ENCODE measurements around the gene GPR39. TPM values are rescaled to one million over a fixed set of nuclear protein-coding genes. Genes with fewer than 3 reads are reported as not detected.
A peak's percentile ranks its signal among the peaks of the same experiment; 100 is the strongest.

The GPR39 gene
- total and polyA plus RNA-seq, 2 donors (not counting 1 experiment from before 2014, with no cell fraction given) = 1.00 to 1.3 TPM

DNA sequence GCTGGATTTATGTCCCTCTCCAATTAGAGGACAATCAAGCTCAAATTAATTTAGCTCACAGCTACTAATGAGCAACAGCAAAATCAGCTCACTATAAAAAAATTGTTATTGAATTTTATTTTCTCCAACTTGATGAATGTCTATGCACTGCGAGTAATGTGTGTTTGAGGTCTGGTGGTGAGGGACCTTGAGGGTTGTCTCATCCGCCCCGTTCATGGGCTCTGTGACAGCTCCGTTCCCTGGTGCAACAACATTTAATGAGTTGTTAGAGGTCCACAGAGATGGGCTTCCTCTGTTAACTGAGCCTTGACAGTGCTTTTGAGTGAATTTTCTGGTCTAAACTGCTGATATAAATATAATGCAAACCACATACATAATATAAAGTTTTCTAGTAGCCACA lies 101.7 kb downstream of the GPR39 start:
- H3K9me3 ChIP-seq (ENCODE audit: control insufficient read depth, insufficient read depth, low read depth, low read length) = no peaks in the 10 kb centered on the region
- H4K20me1 ChIP-seq (ENCODE audit: control insufficient read depth, extremely low read depth, insufficient read depth, low read length) = no peaks in the 10 kb centered on the region
- DNase-seq (ENCODE audit: low read depth in 2 of 2) = no peak
- no peaks in the 10 kb centered on the region for H3K36me3 ChIP-seq (ENCODE audit: control insufficient read depth, insufficient read depth, low read length)
- H3K4me1 ChIP-seq (ENCODE audit: control insufficient read depth, extremely low read depth, insufficient read depth, low read length) = no peaks in the 10 kb centered on the region
- H3K9ac ChIP-seq (ENCODE audit: insufficient read depth, low read length) = no peak overlapping the region
- no peak overlapping the region for H3K4me2 ChIP-seq (ENCODE audit: extremely low read depth, insufficient read depth, low read length)
- no peaks in the 10 kb centered on the region for H3K79me2 ChIP-seq (ENCODE audit: control insufficient read depth, insufficient read depth, low read length)
- H3K27me3 ChIP-seq (ENCODE audit: control insufficient read depth, insufficient read depth, low read length) = no peaks in the 10 kb centered on the region
- H3K27ac ChIP-seq (ENCODE audit: insufficient read depth, low read length) = no peak overlapping the region
- H2AFZ ChIP-seq (ENCODE audit: low read length) = no peak overlapping the region
- no peak overlapping the region for H3K4me3 ChIP-seq (replicated peaks in 1 of 4; ENCODE audit: control extremely low read depth in 1 of 4, insufficient read depth in 1 of 4, low read depth in 3 of 4, low read length in 4 of 4)
- TF ChIP-seq EZH2 (IDR thresholded peaks at IDR 0.05; ENCODE audit: low read length, missing control alignments) (no peak), CTCF (conservative IDR thresholded peaks at IDR 0.05 in 1 of 2, IDR thresholded peaks at IDR 0.05 in 1 of 2; ENCODE audit: low read depth in 1 of 2, low read length in 2 of 2) (no peak)

DNA sequence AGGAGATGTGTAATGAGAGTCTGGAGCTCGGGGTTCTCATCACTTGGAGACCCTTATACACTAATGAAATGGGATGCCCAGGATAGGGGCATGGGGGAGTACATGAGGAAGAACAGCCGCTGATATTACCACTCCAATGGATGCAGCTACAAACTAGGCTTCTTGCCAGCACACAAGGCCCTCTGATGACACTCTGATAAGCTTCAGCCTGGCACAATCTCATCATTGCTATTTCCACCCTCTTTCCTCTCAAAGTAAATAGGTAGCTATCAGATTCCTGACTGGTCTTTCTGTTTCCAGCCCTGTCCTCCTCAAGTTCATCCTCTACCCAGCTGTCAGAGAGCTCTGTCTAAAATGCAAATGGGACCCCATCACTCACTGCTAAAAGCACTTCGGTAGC lies 103.0 kb downstream of the GPR39 start:
- Histone ChIP-seq H3K27me3 (ENCODE audit: control insufficient read depth, insufficient read depth, low read length) (no peaks in the 10 kb centered on the region), H2AFZ (ENCODE audit: low read length) (no peak overlapping the region), H3K36me3 (ENCODE audit: control insufficient read depth, insufficient read depth, low read length) (no peaks in the 10 kb centered on the region), H3K9ac (ENCODE audit: insufficient read depth, low read length) (no peak overlapping the region), H3K4me2 (ENCODE audit: extremely low read depth, insufficient read depth, low read length) (no peak overlapping the region), H3K79me2 (ENCODE audit: control insufficient read depth, insufficient read depth, low read length) (no peaks in the 10 kb centered on the region), H3K4me3 (replicated peaks in 1 of 4; ENCODE audit: control extremely low read depth in 1 of 4, insufficient read depth in 1 of 4, low read depth in 3 of 4, low read length in 4 of 4) (no peak overlapping the region), H4K20me1 (ENCODE audit: control insufficient read depth, extremely low read depth, insufficient read depth, low read length) (no peaks in the 10 kb centered on the region), H3K9me3 (ENCODE audit: control insufficient read depth, insufficient read depth, low read depth, low read length) (no peaks in the 10 kb centered on the region), H3K4me1 (ENCODE audit: control insufficient read depth, extremely low read depth, insufficient read depth, low read length) (no peaks in the 10 kb centered on the region), H3K27ac (ENCODE audit: insufficient read depth, low read length) (no peak overlapping the region)
- no peak for DNase-seq (ENCODE audit: low read depth in 2 of 2)
- TF ChIP-seq CTCF (conservative IDR thresholded peaks at IDR 0.05 in 1 of 2, IDR thresholded peaks at IDR 0.05 in 1 of 2; ENCODE audit: low read depth in 1 of 2, low read length in 2 of 2) = no peak
- TF ChIP-seq EZH2 (IDR thresholded peaks at IDR 0.05; ENCODE audit: low read length, missing control alignments) = no peak

DNA sequence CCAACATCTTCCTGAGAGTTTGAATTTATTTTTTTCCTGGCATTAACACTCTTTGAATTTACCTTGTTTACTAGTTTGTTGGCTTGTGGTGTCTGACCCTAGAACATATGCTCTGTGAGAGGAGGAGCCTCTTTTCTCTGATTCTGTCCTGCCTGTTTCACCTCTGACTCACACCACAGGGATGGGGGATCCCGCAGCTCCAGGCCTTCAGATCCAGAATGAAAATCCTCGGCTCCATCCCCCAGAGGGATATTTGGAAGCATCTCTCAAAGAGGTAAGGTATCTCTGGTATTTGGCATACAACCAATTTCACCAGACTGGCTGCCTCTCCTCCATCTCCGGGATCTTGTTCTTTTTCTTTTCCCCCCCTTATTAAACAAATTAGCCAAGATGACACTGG lies 104.7 kb downstream of the GPR39 start:
- no peak overlapping the region for H3K4me2 ChIP-seq (ENCODE audit: extremely low read depth, insufficient read depth, low read length)
- H2AFZ ChIP-seq (ENCODE audit: low read length) = no peak overlapping the region
- no peaks in the 10 kb centered on the region for H3K27me3 ChIP-seq (ENCODE audit: control insufficient read depth, insufficient read depth, low read length)
- no peaks in the 10 kb centered on the region for H3K79me2 ChIP-seq (ENCODE audit: control insufficient read depth, insufficient read depth, low read length)
- no peaks in the 10 kb centered on the region for H3K9me3 ChIP-seq (ENCODE audit: control insufficient read depth, insufficient read depth, low read depth, low read length)
- H3K9ac ChIP-seq (ENCODE audit: insufficient read depth, low read length) = no peak overlapping the region
- no peaks in the 10 kb centered on the region for H4K20me1 ChIP-seq (ENCODE audit: control insufficient read depth, extremely low read depth, insufficient read depth, low read length)
- no peak overlapping the region for H3K27ac ChIP-seq (ENCODE audit: insufficient read depth, low read length)
- no peaks in the 10 kb centered on the region for H3K4me1 ChIP-seq (ENCODE audit: control insufficient read depth, extremely low read depth, insufficient read depth, low read length)
- no peak for TF ChIP-seq EZH2 (IDR thresholded peaks at IDR 0.05; ENCODE audit: low read length, missing control alignments)
- no peak for TF ChIP-seq CTCF (conservative IDR thresholded peaks at IDR 0.05 in 1 of 2, IDR thresholded peaks at IDR 0.05 in 1 of 2; ENCODE audit: low read depth in 1 of 2, low read length in 2 of 2)
- H3K4me3 ChIP-seq (replicated peaks in 1 of 4; ENCODE audit: control extremely low read depth in 1 of 4, insufficient read depth in 1 of 4, low read depth in 3 of 4, low read length in 4 of 4) = no peak overlapping the region
- no peaks in the 10 kb centered on the region for H3K36me3 ChIP-seq (ENCODE audit: control insufficient read depth, insufficient read depth, low read length)
- DNase-seq (ENCODE audit: low read depth in 2 of 2) = peak in 1 of 2 donors; percentile 63
